Upper lobe of left lung (tissue), 6 donors: ENCODE results near the gene EVPL. TPM values are rescaled to one million over a fixed set of nuclear protein-coding genes. Genes with fewer than 3 reads are reported as not detected.

Source experiments
- ATAC-seq, 2 donors: fragments of 200-7000 bp; cut with Tn5 transposase; one replicate each; pipeline ENCODE4 v1.9.1; 2022; ENCODE audit warnings: mild to moderate bottlenecking in 2 of 2, moderate library complexity in 2 of 2; ENCODE audit not compliant: low FRiP score in 2 of 2
- DNase-seq, 2 donors: peaks; one replicate each; pipeline ENCODE4 v3.0.0-alpha.2; 2019 to 2020
- H3K27ac ChIP-seq, 4 donors: fragments of 200-600 bp; sonication (generic); one replicate each; pipeline ENCODE4 v1.5.1; 2016 to 2019
- H3K27me3 ChIP-seq, 4 donors: fragments of 200-600 bp; sonication (generic); one replicate each; pipeline ENCODE4 v1.5.1; 2017 to 2019
- H3K36me3 ChIP-seq, 4 donors: fragments of 200-600 bp; sonication (generic); one replicate each; pipeline ENCODE4 v1.5.1; 2016 to 2019
- H3K4me1 ChIP-seq, 4 donors: fragments of 200-600 bp; sonication (generic); one replicate each; pipeline ENCODE4 v1.5.1; 2018 to 2019
- H3K4me3 ChIP-seq, 4 donors: fragments of 200-600 bp; sonication (generic); one replicate each; pipeline ENCODE4 v1.5.1; 2017 to 2019; ENCODE audit warnings: mild to moderate bottlenecking in 2 of 4, moderate library complexity in 1 of 4
- H3K9me3 ChIP-seq, 4 donors: fragments of 200-600 bp; sonication (generic); one replicate each; pipeline ENCODE4 v1.5.1; 2018 to 2019
- CTCF ChIP-seq, 6 experiments: fragments of 450-650 bp in 4 of 6; fragments of 200-600 bp in 2 of 6; sonication (generic) in 2 of 6; IDR thresholded peaks; one replicate each; pipeline ENCODE4 v1.5.1; 2016 to 2019; ENCODE audit warnings: antibody characterized with exemption in 6 of 6
- EP300 ChIP-seq, 4 donors: sonication (generic); formaldehyde crosslinking; IDR thresholded peaks; one replicate each; pipeline ENCODE4 v1.5.1; 2017; ENCODE audit warnings: antibody characterized with exemption in 4 of 4, control low read depth in 2 of 4
- POLR2A ChIP-seq, 4 donors: fragments of 450-650 bp; IDR thresholded peaks; one replicate each; pipeline ENCODE4 v1.5.1; 2016 to 2017; ENCODE audit warnings: antibody characterized with exemption in 4 of 4, mild to moderate bottlenecking in 2 of 4
- POLR2AphosphoS5 ChIP-seq, 2 donors: sonication (generic); formaldehyde crosslinking; IDR thresholded peaks; one replicate each; pipeline ENCODE4 v1.5.1; 2017; ENCODE audit warnings: antibody characterized with exemption in 2 of 2
- WGBS, 2 donors: methylation state at CpG; one replicate each; pipeline ENCODE4 v1.1.5; 2017 to 2018; 5-methylcytosine and 5-hydroxymethylcytosine counted together
- total RNA-seq, 6 donors: library from RNA; depleted of rRNA in 4 of 6; stranded (reverse); fragments of >200 nt in 4 of 6; gene quantifications; one replicate each; pipeline versions ENCODE4 v1.1.0 to v1.2.1, GENCODE V29; 2016 to 2021
- donor health status: DM: no; HTN: no; CAD: no; lungs with moderate emphysema.
- donor health status: DM: no; HTN: yes; CAD: no; lungs with severe emphysema.

Gene EVPL
- total RNA-seq, 6 donors from 2014 or later: 47.5 to 142 (median 63.4) TPM

- peak; percentile 25 to 71 for ATAC-seq
- Histone ChIP-seq H3K4me3 (no peak overlapping the region), H3K27ac (peak overlapping the region in 3 of 4 donors; percentile 34 to 66 (median 42)), H3K36me3 (peaks cover 0 to 27% (median 8%) of the 10 kb centered on the region in 4 donors), H3K27me3 (no peaks in the 10 kb centered on the region), H3K9me3 (no peaks in the 10 kb centered on the region), H3K4me1 (peaks cover 0 to 14% (median 7%) of the 10 kb centered on the region in 4 donors)
- DNase-seq: peak in 1 of 2 donors; percentile 66
- WGBS, 2 donors: 60 to 61% methylated on average over 16 of the region's 16 CpGs
- TF ChIP-seq CTCF (IDR thresholded peaks at IDR 0.05) (peak; percentile 71 to 79 (median 76)), EP300 (IDR thresholded peaks at IDR 0.05) (no peak)
Measured at GRCh38 chr17:76005263-76006149, 21.6 kb downstream of the EVPL start.

GRCh38 chr17:76004750-76005262 is 22.3 kb downstream of the EVPL start:
- DNase-seq: no peak
- peaks cover 0 to 31% (median 8%) of the 10 kb centered on the region in 4 donors for H3K36me3 ChIP-seq

GRCh38 chr17:76003915-76004314 is 23.2 kb downstream of the EVPL start:
- 74 to 82% methylated on average over 6 of the region's 6 CpGs for WGBS, 2 donors
- H3K4me1 ChIP-seq: peaks cover 0 to 14% (median 7%) of the 10 kb centered on the region in 4 donors
- ATAC-seq: no peak
- no peaks in the 10 kb centered on the region for H3K27me3 ChIP-seq
- no peak overlapping the region for H3K4me3 ChIP-seq
- no peak for DNase-seq
- H3K36me3 ChIP-seq: peaks cover 0 to 28% (median 8%) of the 10 kb centered on the region in 4 donors
- peak overlapping the region; percentile 9 to 61 (median 36) for H3K27ac ChIP-seq
- no peaks in the 10 kb centered on the region for H3K9me3 ChIP-seq
- TF ChIP-seq EP300 (IDR thresholded peaks at IDR 0.05) (no peak), POLR2A (IDR thresholded peaks at IDR 0.05) (no peak), POLR2AphosphoS5 (IDR thresholded peaks at IDR 0.05) (no peak), CTCF (IDR thresholded peaks at IDR 0.05) (no peak)

More at GRCh38 chr17:76004750-76005262, 22.3 kb downstream of the EVPL start:
- no peak for TF ChIP-seq CTCF (IDR thresholded peaks at IDR 0.05)
- no peak for TF ChIP-seq POLR2AphosphoS5 (IDR thresholded peaks at IDR 0.05)
- TF ChIP-seq EP300 (IDR thresholded peaks at IDR 0.05): no peak
- no peak for TF ChIP-seq POLR2A (IDR thresholded peaks at IDR 0.05)
- 84 to 100% methylated on average over 3 to 8 of the region's 8 CpGs for WGBS, 2 donors
- H3K27me3 ChIP-seq: no peaks in the 10 kb centered on the region
- H3K4me1 ChIP-seq: peaks cover 0 to 14% (median 7%) of the 10 kb centered on the region in 4 donors
- peak overlapping the region; percentile 24 to 66 (median 41) for H3K27ac ChIP-seq
- no peaks in the 10 kb centered on the region for H3K9me3 ChIP-seq
- no peak for ATAC-seq
- H3K4me3 ChIP-seq: no peak overlapping the region

GRCh38 chr17:76002100-76002499 is 25.0 kb downstream of the EVPL start:
- WGBS, 2 donors: 88 to 96% methylated on average over 5 to 12 of the region's 12 CpGs
- H3K36me3 ChIP-seq: peaks cover 0 to 28% (median 7%) of the 10 kb centered on the region in 4 donors

More at GRCh38 chr17:76002100-76002499, 25.0 kb downstream of the EVPL start:
- no peak for TF ChIP-seq CTCF (IDR thresholded peaks at IDR 0.05)
- no peak for TF ChIP-seq EP300 (IDR thresholded peaks at IDR 0.05)
- no peak for TF ChIP-seq POLR2A (IDR thresholded peaks at IDR 0.05)
- no peak for TF ChIP-seq POLR2AphosphoS5 (IDR thresholded peaks at IDR 0.05)
- ATAC-seq: no peak
- H3K27ac ChIP-seq: no peak overlapping the region
- peaks cover 8 to 27% (median 17%) of the 10 kb centered on the region in 4 donors for H3K4me1 ChIP-seq
- no peak for DNase-seq
- no peaks in the 10 kb centered on the region for H3K27me3 ChIP-seq
- H3K9me3 ChIP-seq: no peaks in the 10 kb centered on the region
- H3K4me3 ChIP-seq: no peak overlapping the region
